ENCODE measurements around the gene SNRNP200. TPM values are rescaled to one million over a fixed set of nuclear protein-coding genes. Genes with fewer than 3 reads are reported as not detected.

Gene SNRNP200
- total RNA-seq, 1 donor from 2014 or later, result 203 TPM

DNA sequence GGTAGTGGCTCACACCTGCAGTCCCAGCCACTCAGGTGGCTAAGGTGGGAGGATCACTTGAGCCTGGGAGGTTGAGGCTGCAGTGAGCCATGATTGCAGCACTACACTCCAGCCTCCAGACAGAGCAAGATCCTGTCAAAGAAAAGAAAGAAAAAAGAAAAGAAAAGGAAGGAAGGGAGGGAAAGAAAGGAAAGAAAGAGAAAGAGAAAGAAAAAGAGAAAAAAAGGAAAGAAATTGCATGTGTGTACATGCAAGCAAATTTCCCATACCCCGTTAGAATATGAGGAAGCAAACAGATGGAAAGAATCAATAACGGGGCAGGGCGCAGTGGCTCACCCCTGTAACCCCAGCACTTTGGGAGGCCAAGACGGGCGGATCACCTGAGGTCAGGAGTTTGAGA, 57.5 kb downstream of the SNRNP200 start:
- Mint-ChIP-seq H3K4me3 (no peak overlapping the region), H3K36me3 (ENCODE audit: low read depth) (peaks cover 50% of the 10 kb centered on the region), H3K9me3 (peaks cover 9% of the 10 kb centered on the region), H3K27ac (peak overlapping the region; percentile 6), H3K27me3 (no peaks in the 10 kb centered on the region), H3K4me1 (peaks cover 36% of the 10 kb centered on the region)
- intact Hi-C loops (cut with micrococcal nuclease), result no loop called here
- no peak for DNase-seq

DNA sequence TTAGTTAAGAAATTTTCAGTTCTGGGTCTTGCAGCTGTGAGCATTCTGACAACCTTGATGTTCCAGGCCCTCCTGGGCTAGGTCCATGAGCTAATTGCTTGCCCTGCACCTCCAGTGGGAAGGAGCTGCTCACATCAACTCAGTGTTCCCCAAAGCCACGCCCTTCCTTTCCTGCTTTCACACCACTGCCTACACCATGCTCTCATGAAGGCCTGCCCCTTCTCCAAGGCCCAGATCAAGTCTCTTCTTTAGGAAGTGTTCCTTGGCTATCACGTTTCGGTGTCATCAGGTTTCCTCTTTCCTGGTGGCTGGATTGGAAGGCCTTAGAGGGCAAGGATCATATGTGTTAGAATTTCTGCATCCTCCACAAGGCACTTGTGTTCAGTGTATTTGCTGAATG, 58.3 kb downstream of the SNRNP200 start:
- no peak overlapping the region for H3K4me3 Mint-ChIP-seq
- intact Hi-C loops (cut with micrococcal nuclease), result no loop called here
- H3K27ac Mint-ChIP-seq, result peak overlapping the region; percentile 27
- peaks cover 44% of the 10 kb centered on the region for H3K4me1 Mint-ChIP-seq
- DNase-seq, result no peak
- no peaks in the 10 kb centered on the region for H3K27me3 Mint-ChIP-seq
- H3K36me3 Mint-ChIP-seq (ENCODE audit: low read depth), result peaks cover 45% of the 10 kb centered on the region
- peaks cover 9% of the 10 kb centered on the region for H3K9me3 Mint-ChIP-seq

DNA sequence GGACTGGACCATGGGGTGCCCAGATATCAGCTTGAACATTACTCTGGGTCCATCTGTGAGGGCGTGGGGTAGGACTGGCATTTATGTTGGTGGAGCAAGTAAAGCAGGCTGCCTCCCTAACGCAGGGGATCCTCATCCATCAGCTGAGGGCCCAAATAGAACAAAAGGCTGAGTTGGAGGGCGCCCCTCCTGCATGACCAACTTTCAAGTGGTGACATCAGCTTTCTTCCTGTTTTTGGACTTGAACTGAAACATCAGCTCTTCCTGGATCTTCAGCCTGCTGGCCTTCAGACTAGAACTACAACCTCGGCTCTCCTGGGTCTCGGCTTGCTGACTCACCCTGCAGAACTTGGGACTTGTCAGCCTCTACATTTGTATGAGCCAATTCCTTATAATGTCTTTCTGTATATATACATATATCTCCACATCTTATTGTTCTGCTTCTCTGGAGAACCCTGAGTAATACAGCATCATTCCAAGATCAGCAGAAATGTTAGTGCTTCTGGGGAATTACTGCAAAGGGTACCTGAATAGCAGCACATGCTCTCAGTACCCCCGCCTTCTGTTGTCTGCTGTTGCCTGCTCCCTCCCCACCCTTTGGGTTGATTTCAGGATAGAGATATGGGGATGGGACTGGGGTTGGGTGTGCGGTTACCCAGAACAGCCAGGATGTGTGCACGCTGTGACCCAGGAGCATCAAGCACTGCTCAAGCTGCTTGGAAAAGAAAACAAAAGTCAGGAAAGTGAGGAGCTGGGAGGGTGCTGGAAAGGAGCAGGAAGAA, 59.5 kb downstream of the SNRNP200 start:
- peak overlapping the region; percentile 73 for H3K27ac Mint-ChIP-seq
- no peak for DNase-seq
- no peaks in the 10 kb centered on the region for H3K27me3 Mint-ChIP-seq
- H3K4me3 Mint-ChIP-seq, result no peak overlapping the region
- intact Hi-C loops (cut with micrococcal nuclease), result no loop called here
- H3K9me3 Mint-ChIP-seq, result peaks cover 9% of the 10 kb centered on the region
- peaks cover 40% of the 10 kb centered on the region for H3K36me3 Mint-ChIP-seq (ENCODE audit: low read depth)
- peaks cover 51% of the 10 kb centered on the region for H3K4me1 Mint-ChIP-seq

DNA sequence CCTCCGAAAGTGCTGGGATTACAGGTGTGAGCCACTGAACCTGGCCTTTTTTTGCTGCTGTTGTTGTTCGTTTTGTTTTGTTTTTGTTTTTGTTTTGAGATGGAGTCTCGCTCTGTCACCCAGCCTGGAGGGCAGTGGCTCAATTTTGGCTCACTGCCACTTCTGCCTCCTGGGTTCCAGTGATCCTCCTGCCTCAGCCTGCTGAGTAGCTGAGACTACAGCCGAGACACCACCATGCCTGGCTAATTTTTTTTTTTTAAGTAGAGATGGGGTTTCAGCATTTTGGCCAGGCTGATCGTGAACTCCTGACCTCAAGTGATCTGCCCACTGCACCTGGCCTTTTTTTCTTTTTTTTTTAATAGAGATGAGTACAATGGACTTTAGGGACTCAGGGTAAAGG, 61.5 kb downstream of the SNRNP200 start:
- H3K36me3 Mint-ChIP-seq (ENCODE audit: low read depth), result peaks cover 29% of the 10 kb centered on the region
- peaks cover 9% of the 10 kb centered on the region for H3K9me3 Mint-ChIP-seq
- H3K27me3 Mint-ChIP-seq, result no peaks in the 10 kb centered on the region
- H3K4me3 Mint-ChIP-seq, result no peak overlapping the region
- DNase-seq, result no peak
- H3K4me1 Mint-ChIP-seq, result peaks cover 51% of the 10 kb centered on the region
- H3K27ac Mint-ChIP-seq, result no peak overlapping the region
- intact Hi-C loops (cut with micrococcal nuclease), result loop anchor here (2.0 kb wide), 1 partner anchor 35 kb away; the partner anchor contains the start of gene STARD7

DNA sequence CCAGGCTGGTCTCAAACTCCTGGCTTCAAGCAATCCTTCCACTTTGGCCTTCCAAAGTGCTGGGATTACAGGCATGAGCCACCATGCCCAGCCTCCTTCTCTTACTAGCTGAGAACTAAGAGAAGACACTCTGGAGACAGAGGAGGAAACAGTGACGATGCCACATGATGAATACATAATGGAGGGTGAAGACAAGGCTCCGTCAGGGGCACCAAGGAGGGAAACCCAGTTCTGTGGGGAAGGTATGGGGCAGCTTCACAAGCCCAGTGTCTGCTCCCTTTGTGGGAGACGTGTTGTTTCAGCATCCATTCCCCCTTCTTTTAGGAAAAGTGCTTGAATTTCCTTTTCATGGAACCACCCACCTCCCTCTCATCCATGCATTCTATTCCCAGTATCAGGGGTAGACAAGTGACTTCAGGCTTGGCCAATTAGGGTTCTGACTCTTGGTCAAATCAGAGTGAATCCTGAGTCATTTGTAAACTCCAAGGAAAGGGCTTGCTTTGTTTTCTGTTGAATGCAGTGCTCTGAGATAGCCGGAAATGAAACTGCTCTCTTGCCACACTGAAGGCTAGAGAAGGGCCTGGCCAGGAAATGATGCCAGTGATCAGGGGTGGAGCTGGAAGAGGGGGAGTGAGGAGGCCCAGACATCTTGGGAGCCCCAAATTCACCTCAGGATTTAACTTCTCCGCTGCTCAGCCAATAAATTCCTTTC, 63.3 kb downstream of the SNRNP200 start:
- H3K9me3 Mint-ChIP-seq, result peaks cover 9% of the 10 kb centered on the region
- H3K4me3 Mint-ChIP-seq, result peak overlapping the region; percentile 69
- H3K27me3 Mint-ChIP-seq, result no peaks in the 10 kb centered on the region
- intact Hi-C loops (cut with micrococcal nuclease), result loop anchor here (1.0 to 2.0 kb wide), 2 partner anchors 24 to 33 kb away; partner anchors contain the start of genes CIAO1 and STARD7
- peak overlapping the region; percentile 93 for H3K27ac Mint-ChIP-seq
- H3K36me3 Mint-ChIP-seq (ENCODE audit: low read depth), result peaks cover 22% of the 10 kb centered on the region
- peak; percentile 89 for DNase-seq
- H3K4me1 Mint-ChIP-seq, result peaks cover 45% of the 10 kb centered on the region

DNA sequence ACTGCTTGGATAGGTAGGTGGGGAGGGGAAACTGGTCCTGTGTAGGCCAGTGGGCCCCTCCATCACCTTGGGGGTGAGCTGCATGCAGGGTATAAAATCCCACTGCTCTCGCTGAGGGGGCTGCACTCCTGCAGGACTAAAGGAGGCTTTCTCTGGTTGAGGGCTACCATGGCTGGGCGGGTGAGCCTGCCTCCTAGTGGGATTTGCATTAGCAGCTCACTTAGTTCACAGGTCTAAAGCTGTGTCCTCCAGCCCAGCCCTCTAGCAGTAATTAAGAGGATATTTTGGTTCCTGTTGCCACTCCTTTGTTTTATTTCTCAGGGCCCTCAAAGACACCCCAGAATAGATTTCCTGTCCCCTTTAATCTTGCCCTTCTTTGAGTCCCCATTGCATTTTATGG, 64.1 kb downstream of the SNRNP200 start:
- no peaks in the 10 kb centered on the region for H3K27me3 Mint-ChIP-seq
- intact Hi-C loops (cut with micrococcal nuclease), result no loop called here
- no peak for DNase-seq
- peaks cover 39% of the 10 kb centered on the region for H3K4me1 Mint-ChIP-seq
- peak overlapping the region; percentile 93 for H3K27ac Mint-ChIP-seq
- H3K9me3 Mint-ChIP-seq, result peaks cover 9% of the 10 kb centered on the region
- peaks cover 22% of the 10 kb centered on the region for H3K36me3 Mint-ChIP-seq (ENCODE audit: low read depth)
- peak overlapping the region; percentile 69 for H3K4me3 Mint-ChIP-seq

DNA sequence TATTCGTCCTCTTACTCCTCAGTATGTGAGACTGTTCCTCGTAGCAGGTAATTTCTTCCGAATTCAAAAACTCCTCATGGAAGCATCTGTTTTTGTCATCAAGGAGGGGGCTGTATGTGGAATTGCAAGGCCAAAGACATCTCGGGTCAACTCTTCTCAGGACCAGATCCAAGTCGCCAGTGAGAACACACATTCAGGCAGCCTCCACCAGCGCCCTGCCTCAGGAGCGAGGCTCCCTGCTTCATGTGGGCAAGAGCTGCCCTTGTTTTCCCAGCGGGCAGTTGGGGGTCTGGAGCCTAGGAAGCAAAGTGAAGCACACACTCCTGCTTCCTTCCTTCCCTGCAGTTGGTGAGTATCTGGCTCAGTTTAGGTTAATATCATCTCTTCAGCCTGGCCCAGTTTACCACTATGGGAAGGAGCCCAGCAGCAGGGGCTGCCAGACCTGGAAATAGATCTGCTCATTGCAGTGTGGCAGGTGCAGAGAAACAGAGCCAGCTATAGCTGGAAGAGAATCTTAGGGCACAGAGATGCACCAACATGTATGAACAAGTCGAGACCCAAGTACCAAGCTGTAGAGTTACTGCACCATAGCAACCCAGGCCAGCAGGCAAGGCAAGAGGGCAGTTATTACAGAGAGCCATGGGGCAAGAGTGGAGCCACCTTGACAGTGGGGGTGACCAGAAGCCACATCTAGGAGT, 64.9 kb downstream of the SNRNP200 start:
- Mint-ChIP-seq H3K4me1 (peaks cover 31% of the 10 kb centered on the region), H3K27ac (peak overlapping the region; percentile 53), H3K4me3 (no peak overlapping the region), H3K27me3 (no peaks in the 10 kb centered on the region), H3K9me3 (peaks cover 2% of the 10 kb centered on the region), H3K36me3 (ENCODE audit: low read depth) (peaks cover 14% of the 10 kb centered on the region)
- no peak for DNase-seq
- intact Hi-C loops (cut with micrococcal nuclease), result no loop called here

DNA sequence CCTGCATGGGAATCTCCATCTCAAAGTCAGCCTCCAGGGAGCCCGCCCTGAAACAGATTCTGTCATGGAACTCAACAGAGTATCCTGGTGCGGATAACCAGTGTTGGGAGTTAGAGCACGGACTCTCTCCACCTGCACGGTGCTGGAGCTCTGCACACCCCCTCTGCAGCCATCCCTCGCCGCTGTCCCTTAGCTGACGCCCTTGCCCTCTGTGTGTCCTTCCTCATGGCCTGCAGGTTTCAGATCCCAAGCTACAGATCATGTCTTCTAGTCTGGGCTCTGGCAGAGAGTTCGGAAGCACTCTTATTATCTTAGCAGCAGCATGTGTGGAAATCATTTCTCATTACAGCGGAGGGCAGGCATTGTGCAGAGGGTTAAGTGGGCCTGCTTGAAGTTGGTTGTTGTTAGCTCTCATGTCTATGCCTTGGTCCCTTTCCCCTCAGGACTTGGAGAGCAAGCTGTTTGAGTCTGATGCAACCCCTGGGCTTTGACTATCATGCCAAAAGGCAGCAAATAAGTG, 65.5 kb downstream of the SNRNP200 start:
- Mint-ChIP-seq H3K4me3 (no peak overlapping the region), H3K36me3 (ENCODE audit: low read depth) (peaks cover 11% of the 10 kb centered on the region), H3K4me1 (peaks cover 29% of the 10 kb centered on the region), H3K27ac (peak overlapping the region; percentile 66), H3K9me3 (no peaks in the 10 kb centered on the region), H3K27me3 (no peaks in the 10 kb centered on the region)
- intact Hi-C loops (cut with micrococcal nuclease), result no loop called here
- DNase-seq, result no peak

DNA sequence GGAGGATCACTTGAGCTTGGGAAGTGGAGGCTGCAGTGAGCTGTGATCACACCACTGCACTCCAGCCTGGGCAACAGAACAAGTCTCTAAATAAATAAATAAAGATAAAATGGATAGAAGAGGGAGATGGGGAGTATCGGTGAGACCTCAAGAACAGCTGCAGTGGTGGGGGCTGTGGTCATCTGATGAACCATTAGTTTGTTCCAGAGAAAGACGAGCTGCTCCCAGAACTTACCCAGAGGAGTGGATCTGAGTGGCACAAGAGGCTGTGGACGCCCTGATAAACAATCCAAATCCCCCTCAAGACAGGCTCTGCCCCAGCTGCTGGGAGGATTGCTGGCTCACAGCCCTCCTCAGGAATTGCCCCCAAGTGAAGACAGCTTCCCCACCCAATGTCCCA, 66.3 kb downstream of the SNRNP200 start:
- intact Hi-C loops (cut with micrococcal nuclease), result no loop called here
- Mint-ChIP-seq H3K9me3 (no peaks in the 10 kb centered on the region), H3K4me1 (peaks cover 28% of the 10 kb centered on the region), H3K36me3 (ENCODE audit: low read depth) (peaks cover 7% of the 10 kb centered on the region), H3K4me3 (no peak overlapping the region), H3K27me3 (no peaks in the 10 kb centered on the region), H3K27ac (no peak overlapping the region)
- DNase-seq, result no peak

DNA sequence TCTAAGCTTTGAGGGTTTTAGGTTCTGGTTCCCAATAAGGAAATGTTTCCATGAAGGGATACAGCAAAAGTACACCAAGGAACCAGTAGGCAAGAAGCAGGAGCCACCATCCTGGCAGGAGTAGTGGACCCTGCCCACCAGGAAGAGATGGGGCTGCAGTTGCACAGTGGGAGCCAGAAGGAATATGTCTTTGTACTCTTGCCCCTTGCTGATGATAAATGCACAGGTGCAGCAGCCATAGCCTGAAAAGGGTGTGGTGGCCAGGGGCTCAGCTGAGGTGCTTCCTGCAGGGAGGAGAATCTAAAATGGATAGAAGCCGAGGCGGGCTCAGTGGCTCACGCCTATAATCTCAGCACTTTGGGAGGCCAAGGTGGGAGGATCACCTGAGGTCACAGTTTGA, 67.1 kb downstream of the SNRNP200 start:
- H3K4me3 Mint-ChIP-seq, result no peak overlapping the region
- DNase-seq, result no peak
- H3K4me1 Mint-ChIP-seq, result peaks cover 27% of the 10 kb centered on the region
- no peaks in the 10 kb centered on the region for H3K9me3 Mint-ChIP-seq
- intact Hi-C loops (cut with micrococcal nuclease), result no loop called here
- H3K27me3 Mint-ChIP-seq, result no peaks in the 10 kb centered on the region
- no peak overlapping the region for H3K27ac Mint-ChIP-seq
- H3K36me3 Mint-ChIP-seq (ENCODE audit: low read depth), result peaks cover 5% of the 10 kb centered on the region

DNA sequence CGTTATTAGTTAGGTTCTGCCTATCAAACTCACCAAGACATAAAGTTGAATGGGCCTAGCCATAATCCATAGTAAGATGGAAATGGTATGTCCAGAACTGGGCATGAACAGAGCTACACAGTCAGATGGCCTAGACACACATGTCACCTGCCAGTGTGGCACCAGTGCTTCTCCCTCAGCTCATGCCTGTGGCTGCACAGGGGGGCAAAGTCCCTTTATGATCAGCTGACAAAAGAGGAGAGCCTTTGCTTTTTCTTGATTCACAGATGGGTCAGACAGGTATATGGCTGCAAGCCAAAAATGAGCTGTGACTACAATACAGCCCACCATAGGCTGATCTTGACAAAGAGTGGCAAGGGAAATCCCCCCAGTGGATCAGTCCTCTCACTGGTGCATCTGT, 68.5 kb downstream of the SNRNP200 start:
- intact Hi-C loops (cut with micrococcal nuclease), result no loop called here
- H3K36me3 Mint-ChIP-seq (ENCODE audit: low read depth), result no peaks in the 10 kb centered on the region
- DNase-seq, result no peak
- no peak overlapping the region for H3K27ac Mint-ChIP-seq
- H3K4me3 Mint-ChIP-seq, result no peak overlapping the region
- H3K9me3 Mint-ChIP-seq, result no peaks in the 10 kb centered on the region
- H3K27me3 Mint-ChIP-seq, result no peaks in the 10 kb centered on the region
- H3K4me1 Mint-ChIP-seq, result peaks cover 14% of the 10 kb centered on the region

DNA sequence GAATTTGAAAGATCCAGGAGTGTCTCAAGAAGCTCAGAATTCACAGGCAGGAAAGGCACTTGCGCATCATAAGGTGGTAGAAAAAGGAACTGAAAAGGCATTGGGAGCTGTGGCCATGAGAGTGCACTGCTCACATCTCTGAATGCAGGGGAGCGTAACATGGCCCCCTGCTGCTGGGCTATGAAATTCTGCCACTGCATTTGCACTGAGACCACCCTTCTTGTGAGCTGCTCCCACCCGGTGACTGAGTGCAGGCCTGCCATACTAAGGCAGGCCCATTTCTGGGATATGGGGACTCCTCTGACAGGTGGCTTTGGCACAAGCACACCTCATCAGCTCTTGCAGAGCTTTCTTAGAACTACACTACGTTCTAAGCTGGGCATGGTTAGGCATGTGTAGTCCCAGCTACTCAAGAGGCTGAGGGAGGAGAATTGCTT, 71.4 kb downstream of the SNRNP200 start:
- intact Hi-C loops (cut with micrococcal nuclease), result no loop called here
- Mint-ChIP-seq H3K27me3 (no peaks in the 10 kb centered on the region), H3K4me1 (no peaks in the 10 kb centered on the region), H3K36me3 (ENCODE audit: low read depth) (no peaks in the 10 kb centered on the region), H3K4me3 (no peak overlapping the region), H3K9me3 (no peaks in the 10 kb centered on the region), H3K27ac (no peak overlapping the region)
- no peak for DNase-seq

DNA sequence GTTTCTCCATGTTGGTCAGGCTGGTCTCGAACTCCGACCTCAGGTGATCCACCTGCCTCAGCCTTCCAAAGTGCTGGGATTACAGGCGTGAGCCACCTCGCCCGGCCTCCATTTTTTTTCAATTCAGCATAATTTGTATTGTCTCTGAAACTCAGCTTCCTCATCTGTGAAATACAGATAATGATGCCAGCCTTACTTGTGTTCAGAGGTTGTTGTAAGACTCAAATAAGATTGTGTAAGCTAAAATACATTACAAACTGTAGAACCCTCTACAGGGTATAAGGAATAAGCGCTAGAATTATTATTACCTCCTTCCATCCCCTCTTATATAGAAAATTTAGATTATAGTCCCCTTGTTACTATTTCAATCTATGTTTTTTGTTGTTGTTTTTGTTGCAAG, 71.9 kb downstream of the SNRNP200 start:
- Mint-ChIP-seq H3K27ac (no peak overlapping the region), H3K4me3 (no peak overlapping the region), H3K27me3 (no peaks in the 10 kb centered on the region), H3K9me3 (no peaks in the 10 kb centered on the region), H3K4me1 (no peaks in the 10 kb centered on the region), H3K36me3 (ENCODE audit: low read depth) (no peaks in the 10 kb centered on the region)
- intact Hi-C loops (cut with micrococcal nuclease), result no loop called here
- no peak for DNase-seq

DNA sequence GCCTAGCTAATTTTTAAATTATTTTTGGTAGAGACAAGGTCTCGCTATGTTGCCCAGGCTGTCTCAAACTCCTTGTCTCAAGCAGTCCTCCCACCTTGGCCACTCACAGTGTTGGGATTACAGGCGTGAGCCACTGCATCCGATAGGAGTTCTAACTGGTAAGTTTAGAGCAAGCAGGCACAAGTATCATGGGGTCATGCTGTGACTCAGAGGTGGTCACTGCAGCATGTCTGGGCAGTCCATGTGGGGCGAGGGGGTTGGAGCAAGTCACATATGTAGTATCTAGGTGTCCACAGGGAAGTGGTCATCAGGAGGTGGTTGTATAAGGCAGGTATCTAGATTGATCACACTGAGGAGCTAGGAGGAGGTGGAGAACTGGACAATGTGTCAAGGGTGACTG, 74.0 kb downstream of the SNRNP200 start:
- Mint-ChIP-seq H3K27ac (no peak overlapping the region), H3K27me3 (no peaks in the 10 kb centered on the region), H3K4me3 (no peak overlapping the region), H3K36me3 (ENCODE audit: low read depth) (no peaks in the 10 kb centered on the region), H3K9me3 (no peaks in the 10 kb centered on the region), H3K4me1 (no peaks in the 10 kb centered on the region)
- DNase-seq, result no peak
- intact Hi-C loops (cut with micrococcal nuclease), result no loop called here
